ENCODE data around the gene DNAJC1. TPM values are rescaled to one million over a fixed set of nuclear protein-coding genes. Genes with fewer than 3 reads are reported as not detected.

Gene DNAJC1
- total and polyA plus RNA-seq, 2 of the 8 experiments (the other 6 are each of a cell fraction or from before 2014, with no cell fraction given): 6.8 to 14.8 TPM

GRCh38 chr10:21797984-21798765 is 205.4 kb downstream of the DNAJC1 start (continued):
- no peak for TF ChIP-seq SIX5 (IDR thresholded peaks at IDR 0.05; ENCODE audit: low read depth, low read length)
- TF ChIP-seq RAD21 (IDR thresholded peaks at IDR 0.05 in 1 of 2, conservative IDR thresholded peaks at IDR 0.05 in 1 of 2; ENCODE audit: low read depth in 2 of 2, low read length in 2 of 2): no peak
- TF ChIP-seq YY1 (IDR thresholded peaks at IDR 0.05; ENCODE audit: low read depth, low read length): no peak
